AG20443 (cell line): Measurements from ENCODE around the gene RPN1.

Source experiments
- DNase-seq: peaks from one replicate; pipeline ENCODE4 v3.0.0; 2012; ENCODE audit warnings: low spot score, mixed read lengths

RPN1 gene

DNA sequence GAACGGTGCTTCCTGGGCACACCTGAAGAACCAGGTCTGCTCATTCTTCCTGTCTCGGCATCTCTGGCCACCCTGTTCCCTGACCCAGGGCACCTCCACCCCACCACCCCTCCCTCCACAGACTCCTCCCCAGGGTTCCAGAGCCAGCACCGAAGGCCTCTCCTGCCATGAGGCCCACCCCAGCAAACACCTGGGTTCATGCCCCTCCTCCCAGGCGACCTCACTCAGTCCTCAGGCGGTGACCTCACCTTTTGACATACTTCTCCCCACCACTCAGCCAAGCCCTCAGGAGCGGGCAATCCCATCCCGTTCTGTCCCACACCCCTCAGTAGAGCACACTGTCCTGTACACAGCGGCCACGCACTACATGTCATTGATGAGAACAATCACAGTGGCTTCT lies 72.3 kb downstream of the RPN1 start:
- no peak for DNase-seq

DNA sequence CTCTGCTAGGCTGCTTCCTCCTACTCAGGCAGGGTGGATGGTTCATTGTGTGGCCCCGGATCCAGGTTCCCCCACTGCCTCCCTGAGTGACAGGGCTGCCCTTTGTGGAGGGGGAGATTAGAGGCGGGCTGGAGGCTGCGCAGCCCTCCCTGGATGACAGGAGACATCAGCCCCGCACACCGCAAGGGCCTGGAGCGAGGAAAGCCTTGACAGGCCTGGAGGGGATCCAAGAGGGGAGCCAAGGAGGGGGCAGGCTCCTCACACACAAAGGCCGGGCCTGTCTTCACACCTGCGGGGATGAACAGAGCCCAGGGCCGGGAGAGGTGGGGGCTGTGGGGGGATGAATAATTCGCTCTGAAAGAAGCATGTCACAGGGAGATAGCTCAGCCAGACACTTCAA lies 72.9 kb downstream of the RPN1 start:
- no peak for DNase-seq

DNA sequence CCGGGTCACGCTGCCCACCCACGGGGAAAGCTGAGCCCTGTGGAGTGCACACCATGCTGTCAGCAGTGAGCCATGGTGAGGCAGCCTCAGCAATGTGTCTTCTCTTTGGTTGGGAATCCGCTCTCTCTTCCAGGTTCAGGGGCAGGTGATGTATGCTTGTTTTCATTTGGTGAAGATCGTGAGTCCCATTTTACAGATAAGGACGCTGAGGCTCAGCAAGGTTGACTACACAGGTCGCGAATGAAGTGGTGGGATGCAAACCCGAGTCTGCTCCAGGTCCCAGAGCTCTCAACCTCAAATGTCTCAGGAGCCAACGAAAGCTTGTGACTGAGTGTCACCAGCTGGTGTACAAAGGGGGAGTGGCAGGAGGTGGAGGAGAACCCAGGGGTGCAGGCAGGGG lies 74.3 kb downstream of the RPN1 start:
- DNase-seq: no peak

DNA sequence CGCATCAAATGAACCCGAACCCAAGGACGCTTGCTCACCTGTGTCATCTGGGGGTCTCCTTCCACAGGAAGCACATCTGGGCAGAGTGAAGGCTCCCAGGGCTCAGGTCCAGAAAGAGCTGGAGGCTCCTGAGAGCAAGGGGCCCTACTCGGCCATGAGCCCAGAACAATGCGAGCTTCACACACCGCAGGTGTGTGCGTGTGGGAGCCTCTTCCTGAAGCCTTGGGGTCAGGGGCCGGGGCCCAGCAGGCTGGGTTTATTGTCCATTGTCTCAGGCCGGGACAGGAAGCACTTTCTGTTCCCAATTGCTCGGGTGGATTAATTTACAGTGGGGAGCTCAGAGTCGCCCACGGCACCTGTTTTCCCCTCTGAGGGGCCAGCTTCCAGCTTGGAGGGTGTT lies 74.8 kb downstream of the RPN1 start:
- no peak for DNase-seq

DNA sequence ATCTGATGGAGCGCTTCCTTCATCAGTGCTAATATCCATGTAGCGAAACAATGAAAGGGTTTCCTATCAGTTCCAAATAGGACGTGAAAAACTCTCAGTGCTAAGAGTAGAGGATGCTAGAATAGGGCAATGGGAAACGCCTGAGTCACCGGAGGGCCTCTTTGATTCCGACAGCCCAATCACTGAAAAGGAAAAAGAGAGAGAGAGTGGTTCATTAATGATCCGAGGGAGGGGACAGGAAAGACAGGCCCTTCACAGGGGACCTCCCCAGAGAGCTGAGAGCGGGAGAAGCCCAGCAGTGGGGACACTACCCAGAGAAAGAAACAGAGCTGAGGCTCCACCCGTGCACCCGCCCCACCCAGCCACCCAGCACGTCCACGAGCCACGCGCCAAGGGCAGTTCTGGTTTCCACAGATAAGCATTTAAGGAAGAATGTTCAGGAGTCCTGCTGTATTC lies 76.9 kb downstream of the RPN1 start:
- DNase-seq: no peak

DNA sequence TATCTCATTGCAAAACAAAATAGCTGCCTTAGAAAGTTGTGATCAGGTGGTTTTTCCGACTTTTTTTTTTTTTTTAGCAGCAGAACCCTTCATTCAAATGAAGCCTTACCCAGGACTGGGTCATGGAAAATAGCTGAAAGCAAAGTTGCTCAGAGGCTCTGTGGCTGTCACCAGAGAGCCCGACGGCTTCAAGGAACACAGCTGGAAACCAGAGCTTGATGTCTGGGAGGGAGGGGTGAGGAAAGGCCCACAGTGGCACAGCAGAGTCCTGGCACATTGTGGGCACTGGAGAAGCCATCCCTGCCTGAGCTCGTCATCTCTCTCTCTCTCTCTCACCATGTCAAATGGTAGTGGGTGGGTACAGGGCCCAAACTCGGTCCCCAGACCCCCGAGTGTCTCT lies 77.5 kb downstream of the RPN1 start:
- DNase-seq: no peak

DNA sequence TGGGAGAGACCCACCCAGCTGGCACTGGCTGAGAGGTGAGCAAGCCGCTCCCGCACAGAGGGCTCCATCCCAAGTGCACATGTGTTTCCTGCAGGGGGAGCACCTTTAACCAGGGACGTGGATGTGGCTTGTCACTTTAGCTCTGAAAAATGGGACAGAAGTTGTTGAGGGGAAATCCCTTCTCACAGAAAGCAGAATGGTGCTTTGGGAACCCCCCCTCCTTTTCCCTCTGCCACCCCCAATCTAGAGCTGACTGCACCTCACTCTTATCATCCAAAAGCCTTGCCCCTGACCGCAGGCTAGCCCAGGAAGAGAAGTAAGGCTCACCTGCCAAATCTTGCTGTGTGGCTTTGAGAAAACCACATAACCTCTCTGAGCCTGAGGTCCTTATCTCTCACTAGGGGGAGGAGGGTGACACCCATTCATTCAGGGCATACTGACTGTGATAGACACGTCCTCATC lies 77.9 kb downstream of the RPN1 start:
- DNase-seq: no peak

DNA sequence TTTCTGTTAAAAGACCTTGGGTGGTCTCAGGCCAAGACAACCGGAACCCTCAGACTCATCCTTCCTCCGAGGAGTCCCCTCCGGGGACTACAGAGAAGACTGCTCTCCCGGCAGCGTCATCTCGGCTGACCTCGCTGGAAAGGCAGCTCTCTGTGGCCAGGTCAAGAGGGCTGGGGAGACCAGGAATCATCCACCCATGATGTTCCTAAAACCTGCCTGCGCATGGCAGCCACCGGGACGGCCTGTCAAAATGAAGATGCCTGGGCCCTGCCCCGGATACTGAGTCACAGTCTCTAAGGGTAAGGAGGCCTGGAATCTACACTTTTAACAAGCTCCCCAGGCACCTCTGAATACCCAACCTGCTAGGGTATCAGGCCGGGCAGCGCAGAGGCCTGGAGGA lies 78.6 kb downstream of the RPN1 start:
- DNase-seq: no peak
